Stimulated activated memory B cell treated with anti-CD40 and anti-IgM and Interleukin-4, amounts not matched to agents 10 μg/mL and 1 μg/mL and 100 μg/mL, for 72 hours (primary cell): ENCODE results near the gene MOGAT1.
"Not testable (repeated sequence)": the region's sequence is repeated elsewhere in the genome, so short reads cannot be mapped to it uniquely, and the experiment has no call there.

Experiments used
- ATAC-seq: fragments of 150-1000 bp; cut with Tn5 transposase; 2 replicates; pipeline ENCODE4 v1.10.0; 2021
- H3K27ac Mint-ChIP-seq: one replicate; pipeline ENCODE4 v1.8.0; 2022; ENCODE audit warnings: mild to moderate bottlenecking, mixed read lengths
- H3K27me3 Mint-ChIP-seq: one replicate; pipeline ENCODE4 v1.8.0; 2022; ENCODE audit warnings: mixed read lengths
- H3K36me3 Mint-ChIP-seq: one replicate; pipeline ENCODE4 v1.8.0; 2022; ENCODE audit warnings: mixed read lengths
- H3K4me1 Mint-ChIP-seq: one replicate; pipeline ENCODE4 v1.8.0; 2022; ENCODE audit warnings: mixed read lengths
- H3K4me3 Mint-ChIP-seq: one replicate; pipeline ENCODE4 v1.8.0; 2022; ENCODE audit warnings: mild to moderate bottlenecking, moderate library complexity, mixed read lengths
- H3K9me3 Mint-ChIP-seq: one replicate; pipeline ENCODE4 v1.8.0; 2022; ENCODE audit warnings: mixed read lengths

Gene MOGAT1

DNA sequence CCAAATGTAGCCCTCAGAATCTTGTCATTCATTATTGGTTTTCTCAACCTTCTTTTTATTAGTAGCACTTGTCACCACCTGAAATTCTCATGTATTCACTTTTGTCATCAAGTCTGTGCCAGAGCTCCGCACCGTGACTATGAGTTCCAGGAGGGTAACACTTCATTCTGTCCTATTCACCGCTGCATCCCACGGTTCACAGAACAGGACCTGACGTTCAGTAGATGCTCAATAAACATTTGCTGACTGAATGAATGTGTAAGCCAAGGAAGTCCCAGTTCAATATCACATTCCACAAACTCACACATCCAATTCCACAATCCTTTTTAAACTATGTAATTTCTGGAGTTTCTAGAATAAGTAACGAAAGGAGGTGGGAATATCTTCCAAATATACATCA is 65.5 kb downstream of the MOGAT1 start:
- Mint-ChIP-seq H3K4me1 (no peaks in the 10 kb centered on the region), H3K36me3 (no peaks in the 10 kb centered on the region), H3K27me3 (peaks cover 29% of the 10 kb centered on the region), H3K9me3 (no peaks in the 10 kb centered on the region), H3K27ac (no peak overlapping the region), H3K4me3 (no peak overlapping the region)
- no peak for ATAC-seq

DNA sequence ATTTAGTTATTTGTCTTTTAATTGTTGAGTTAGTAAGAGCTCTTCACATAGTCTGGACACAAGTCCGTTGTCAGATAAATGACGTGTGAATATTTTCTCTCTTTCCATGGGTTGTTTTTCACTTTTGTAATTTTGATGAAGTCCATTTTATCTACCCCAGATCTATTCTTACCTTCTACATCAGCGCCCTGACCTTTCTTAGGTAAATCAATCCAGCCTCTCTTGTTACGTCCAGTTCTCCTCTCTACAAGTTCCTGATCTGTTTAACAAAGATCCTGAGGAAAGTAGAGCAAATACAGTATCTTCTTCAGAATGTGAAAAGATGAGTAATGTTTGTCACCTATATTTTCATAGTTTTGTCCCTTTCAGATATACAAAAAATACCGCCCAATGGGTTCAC is 66.9 kb downstream of the MOGAT1 start:
- Mint-ChIP-seq H3K9me3 (no peaks in the 10 kb centered on the region), H3K36me3 (no peaks in the 10 kb centered on the region), H3K27me3 (peaks cover 35% of the 10 kb centered on the region), H3K27ac (no peak overlapping the region), H3K4me1 (peaks cover 2% of the 10 kb centered on the region), H3K4me3 (no peak overlapping the region)
- ATAC-seq = no peak

DNA sequence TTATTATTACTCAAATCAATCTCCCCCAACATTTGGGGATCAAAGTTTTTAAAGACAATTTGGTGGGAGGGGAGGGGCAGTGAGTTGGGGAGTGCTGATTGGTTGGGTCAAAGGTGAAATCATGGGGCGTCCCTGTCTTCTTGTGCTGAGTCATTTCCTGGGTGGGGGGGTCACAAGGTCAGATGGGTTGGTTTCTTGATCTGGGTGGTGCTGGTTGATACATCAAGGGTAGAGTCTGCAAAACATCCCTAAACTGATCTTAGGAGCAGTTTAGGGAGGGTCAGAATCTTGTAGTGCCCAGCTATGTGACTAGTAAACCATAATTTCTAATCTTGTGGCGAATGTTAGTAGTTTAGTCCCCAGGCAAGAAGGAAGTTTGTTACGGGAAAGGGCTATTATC is 67.4 kb downstream of the MOGAT1 start:
- Mint-ChIP-seq H3K4me3 (no peak overlapping the region), H3K36me3 (no peaks in the 10 kb centered on the region), H3K27ac (no peak overlapping the region), H3K27me3 (peaks cover 40% of the 10 kb centered on the region), H3K4me1 (peaks cover 5% of the 10 kb centered on the region), H3K9me3 (no peaks in the 10 kb centered on the region)
- ATAC-seq = no peak

DNA sequence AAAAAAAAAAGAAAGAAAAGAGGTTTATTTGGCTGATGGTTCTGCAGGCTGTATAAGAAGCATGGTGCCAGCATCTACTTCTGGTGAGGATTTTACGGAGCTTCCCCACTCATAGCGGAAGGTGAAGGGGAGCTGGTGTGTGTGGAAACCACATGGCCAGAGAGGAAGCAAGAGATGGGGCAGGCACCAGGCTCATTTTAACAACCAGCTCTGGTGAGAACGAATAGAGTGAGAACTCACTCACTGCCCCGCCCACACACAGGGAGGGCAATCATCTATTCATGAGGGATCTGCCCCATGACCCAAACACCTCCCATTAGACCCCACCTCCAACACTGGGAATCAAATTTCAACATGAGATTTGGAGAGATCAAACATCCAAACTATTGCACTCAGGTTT is 68.5 kb downstream of the MOGAT1 start:
- H3K4me1 Mint-ChIP-seq = peaks cover 5% of the 10 kb centered on the region
- H3K36me3 Mint-ChIP-seq = no peaks in the 10 kb centered on the region
- ATAC-seq = no peak
- peaks cover 41% of the 10 kb centered on the region for H3K27me3 Mint-ChIP-seq
- H3K27ac Mint-ChIP-seq = no peak overlapping the region
- no peak overlapping the region for H3K4me3 Mint-ChIP-seq
- H3K9me3 Mint-ChIP-seq = no peaks in the 10 kb centered on the region

DNA sequence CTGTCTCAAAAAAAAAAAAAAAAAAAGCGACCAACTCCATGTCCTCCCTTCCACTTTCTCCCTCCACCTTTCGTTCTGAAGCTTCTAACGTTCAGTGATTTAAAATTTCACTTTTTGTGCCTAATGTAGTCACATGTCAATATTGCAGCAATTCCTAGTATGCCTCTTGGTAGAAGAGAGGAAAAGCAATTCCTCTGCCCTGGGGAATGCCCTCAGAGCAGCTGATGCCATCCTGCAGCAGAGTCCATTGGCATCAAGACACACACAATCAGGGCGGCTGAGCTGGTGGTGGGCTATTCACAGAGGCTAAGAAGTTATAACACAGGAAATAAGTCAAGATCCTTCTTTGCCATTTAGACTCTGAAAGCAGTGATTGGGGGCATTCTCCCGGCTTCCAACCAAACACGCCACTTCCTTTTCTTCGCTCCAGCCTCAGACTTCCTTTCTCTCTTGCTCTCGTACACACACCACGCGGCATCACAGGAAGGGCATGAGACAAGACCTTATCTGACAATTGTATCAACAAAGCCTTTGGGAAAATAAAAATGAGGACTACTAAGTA is 71.9 kb downstream of the MOGAT1 start:
- H3K27me3 Mint-ChIP-seq = peaks cover 30% of the 10 kb centered on the region
- H3K36me3 Mint-ChIP-seq = no peaks in the 10 kb centered on the region
- no peak overlapping the region for H3K4me3 Mint-ChIP-seq
- no peak overlapping the region for H3K27ac Mint-ChIP-seq
- no peaks in the 10 kb centered on the region for H3K9me3 Mint-ChIP-seq
- no peak for ATAC-seq
- H3K4me1 Mint-ChIP-seq = peaks cover 5% of the 10 kb centered on the region

DNA sequence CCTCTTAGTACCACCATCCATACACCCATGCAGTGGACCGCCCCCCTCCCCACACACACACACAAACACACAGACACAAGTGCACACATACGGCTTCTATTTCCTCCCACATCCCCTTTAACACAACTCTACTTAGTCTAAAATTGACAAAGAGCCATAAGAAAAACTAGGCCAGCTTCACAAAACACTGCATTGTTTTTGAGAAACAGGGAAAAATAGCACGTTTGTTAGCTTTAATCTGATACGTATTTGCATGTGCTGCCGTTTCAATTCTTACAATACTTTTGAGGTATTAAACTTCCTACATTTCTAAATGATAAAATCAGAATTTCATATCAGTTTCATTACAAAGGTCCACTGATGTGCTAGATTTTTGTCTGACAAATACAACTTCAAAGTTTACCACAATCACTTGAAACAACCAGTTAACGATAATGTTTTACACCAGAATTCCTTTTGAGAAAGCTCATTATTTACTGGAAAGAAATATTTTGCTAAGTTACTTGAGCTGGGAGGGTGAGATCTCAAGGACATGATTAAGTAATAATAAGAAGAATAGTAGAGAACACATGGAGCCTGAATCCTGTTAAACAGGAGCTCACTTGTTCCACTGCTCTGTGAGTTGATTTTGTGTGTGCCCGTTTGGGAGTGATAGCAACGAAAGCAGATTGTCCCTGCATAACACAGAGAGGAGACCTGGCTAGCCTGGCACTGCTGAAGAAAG is 74.5 kb downstream of the MOGAT1 start:
- H3K27me3 Mint-ChIP-seq = peaks cover 30% of the 10 kb centered on the region
- H3K4me1 Mint-ChIP-seq = peaks cover 5% of the 10 kb centered on the region
- H3K9me3 Mint-ChIP-seq = no peaks in the 10 kb centered on the region
- no peaks in the 10 kb centered on the region for H3K36me3 Mint-ChIP-seq
- ATAC-seq = no peak
- H3K4me3 Mint-ChIP-seq = no peak overlapping the region
- no peak overlapping the region for H3K27ac Mint-ChIP-seq

DNA sequence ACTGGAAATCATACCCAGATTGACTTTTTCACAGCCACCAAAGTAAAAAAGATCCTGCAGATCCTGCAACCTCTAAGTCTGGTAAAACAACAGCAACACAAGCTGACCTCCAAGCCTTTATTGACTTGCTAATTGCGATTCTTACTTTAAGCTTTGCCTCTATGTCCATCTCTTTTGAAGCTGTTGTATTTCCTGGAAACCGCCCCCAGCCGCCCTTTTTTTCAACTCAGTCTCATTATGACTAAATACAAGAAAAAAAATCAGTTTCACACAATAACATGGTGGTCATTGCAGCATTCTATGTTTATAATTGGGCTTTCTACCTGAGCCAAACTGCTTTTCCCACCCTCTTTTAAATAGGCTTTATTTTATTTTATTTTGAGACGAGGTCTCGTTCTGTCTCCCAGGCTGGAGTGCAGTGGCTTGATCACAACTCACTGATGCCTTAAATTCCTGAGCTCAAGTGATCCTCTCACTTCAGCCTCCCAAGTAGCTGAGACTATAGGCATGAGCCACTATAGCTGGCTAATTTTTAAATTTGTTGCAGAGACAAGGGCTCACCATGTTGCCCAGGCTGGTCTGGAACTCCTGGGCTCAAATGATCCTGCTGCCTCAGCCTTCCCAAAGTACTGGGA is 76.2 kb downstream of the MOGAT1 start:
- H3K4me3 Mint-ChIP-seq = no peak overlapping the region
- H3K36me3 Mint-ChIP-seq = no peaks in the 10 kb centered on the region
- no peak overlapping the region for H3K27ac Mint-ChIP-seq
- H3K9me3 Mint-ChIP-seq = peaks cover 6% of the 10 kb centered on the region
- peaks cover 29% of the 10 kb centered on the region for H3K27me3 Mint-ChIP-seq
- peaks cover 5% of the 10 kb centered on the region for H3K4me1 Mint-ChIP-seq
- ATAC-seq = no peak

DNA sequence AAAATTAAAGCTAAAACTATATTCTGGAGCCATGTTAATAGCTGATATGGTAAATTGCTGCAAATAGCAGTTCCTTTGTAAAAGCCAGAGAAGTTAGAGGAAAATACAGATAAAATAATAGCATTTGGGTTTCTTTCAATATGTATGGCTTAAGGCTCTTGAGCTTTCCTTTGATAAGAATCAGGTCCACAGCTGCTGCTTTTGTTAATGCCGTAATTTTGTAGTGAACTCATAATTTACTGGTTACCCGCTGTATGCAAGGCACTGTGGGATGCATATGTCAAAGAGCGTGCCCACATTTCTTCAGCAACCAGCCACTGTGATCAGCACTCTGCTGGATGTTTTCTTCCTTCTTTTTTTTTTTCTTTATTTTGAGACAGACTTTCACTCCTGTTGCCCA is 79.1 kb downstream of the MOGAT1 start:
- peaks cover 6% of the 10 kb centered on the region for H3K9me3 Mint-ChIP-seq
- ATAC-seq = no peak

DNA sequence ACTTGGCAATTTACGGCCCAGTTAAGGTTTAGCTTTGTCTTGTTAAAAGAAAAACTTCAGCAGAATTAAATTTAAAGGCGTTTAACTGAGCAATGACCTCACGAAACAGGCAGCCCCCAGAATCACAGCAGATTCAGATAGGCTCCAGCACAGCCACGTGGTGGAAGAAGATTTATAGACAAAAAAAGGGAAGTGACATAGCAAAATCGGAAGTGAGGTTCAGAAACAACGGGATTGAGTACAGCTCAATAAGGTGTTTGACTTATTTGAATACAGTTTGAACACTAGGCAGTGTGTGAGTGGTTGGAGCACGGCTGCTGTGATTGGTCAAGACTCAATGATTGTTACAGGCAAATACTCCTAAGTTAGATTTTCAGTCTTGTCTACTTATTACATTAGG is 79.8 kb downstream of the MOGAT1 start:
- H3K27ac Mint-ChIP-seq = no peak overlapping the region

More for the DNA sequence above, 79.1 kb downstream of the MOGAT1 start:
- no peaks in the 10 kb centered on the region for H3K4me1 Mint-ChIP-seq
- H3K4me3 Mint-ChIP-seq = no peak overlapping the region
- H3K27me3 Mint-ChIP-seq = peaks cover 17% of the 10 kb centered on the region
- H3K27ac Mint-ChIP-seq = no peak overlapping the region
- no peaks in the 10 kb centered on the region for H3K36me3 Mint-ChIP-seq

DNA sequence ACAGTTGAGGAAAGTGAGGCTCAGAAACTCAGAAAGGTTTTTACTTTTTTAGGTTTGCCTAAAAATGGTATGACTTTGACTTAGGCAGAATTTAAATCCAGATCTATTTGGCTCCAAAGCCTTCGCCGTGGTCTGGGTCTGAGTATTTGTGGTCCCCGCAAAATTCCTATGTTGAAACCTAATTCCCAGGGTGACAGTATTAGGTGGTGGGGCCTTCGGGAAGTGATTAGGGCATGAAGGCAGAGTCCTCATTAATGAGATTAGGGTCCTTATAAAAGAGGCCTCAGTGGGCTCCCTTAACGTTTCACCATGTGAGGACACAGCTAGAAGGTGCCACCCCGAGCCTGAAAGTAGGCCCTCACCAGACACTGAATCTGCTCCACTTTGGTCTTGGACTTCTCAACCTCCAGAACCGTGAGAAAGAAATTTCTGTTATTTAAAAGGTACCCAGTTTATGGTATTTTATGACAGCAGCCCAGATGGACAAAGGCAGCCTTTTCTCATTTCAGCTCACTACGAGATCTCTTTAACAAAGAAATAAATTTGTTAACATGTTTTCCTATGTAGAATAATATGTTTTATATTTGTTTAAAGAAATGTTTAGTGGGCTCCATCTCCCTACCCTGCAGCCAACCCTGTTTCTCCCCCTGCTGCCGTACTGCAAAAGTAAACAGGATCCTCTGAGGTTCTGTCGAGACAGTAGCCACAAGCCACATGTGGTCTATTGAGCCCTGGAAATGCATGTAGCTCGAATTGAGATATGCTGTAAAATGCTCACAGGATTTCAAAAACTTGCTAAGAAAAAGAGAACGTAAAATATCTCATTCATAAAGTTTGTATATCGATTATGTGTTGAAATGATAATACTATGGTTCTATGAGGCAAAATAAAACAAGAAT is 80.6 kb downstream of the MOGAT1 start:
- no peak for ATAC-seq
- Mint-ChIP-seq H3K27ac (no peak overlapping the region), H3K36me3 (no peaks in the 10 kb centered on the region), H3K9me3 (peaks cover 6% of the 10 kb centered on the region), H3K27me3 (peaks cover 17% of the 10 kb centered on the region), H3K4me3 (no peak overlapping the region), H3K4me1 (no peaks in the 10 kb centered on the region)

More for the DNA sequence above, 79.8 kb downstream of the MOGAT1 start:
- peaks cover 17% of the 10 kb centered on the region for H3K27me3 Mint-ChIP-seq
- ATAC-seq = no peak
- H3K4me3 Mint-ChIP-seq = no peak overlapping the region
- peaks cover 6% of the 10 kb centered on the region for H3K9me3 Mint-ChIP-seq
- H3K4me1 Mint-ChIP-seq = no peaks in the 10 kb centered on the region
- no peaks in the 10 kb centered on the region for H3K36me3 Mint-ChIP-seq

DNA sequence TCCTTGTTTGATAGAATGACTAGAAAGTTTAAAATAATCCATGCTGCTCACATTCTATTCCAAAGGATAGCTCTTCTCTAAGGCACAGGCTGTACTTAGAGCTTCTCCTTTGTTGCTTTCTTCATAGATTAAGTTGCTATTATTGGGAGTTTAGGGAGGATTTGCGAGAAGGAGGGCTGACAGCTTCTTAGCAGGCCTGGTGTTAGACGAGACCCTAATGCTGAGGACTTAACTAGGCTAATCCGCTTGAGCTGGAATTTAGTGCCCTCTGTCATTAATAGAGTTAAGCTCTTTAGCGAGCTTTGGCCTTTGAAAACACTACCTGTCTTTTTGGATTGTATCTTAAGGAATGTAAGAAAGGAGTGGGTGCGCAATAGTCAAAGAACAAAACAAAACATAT is 81.3 kb downstream of the MOGAT1 start:
- Mint-ChIP-seq H3K27me3 (peaks cover 16% of the 10 kb centered on the region), H3K9me3 (peaks cover 6% of the 10 kb centered on the region), H3K36me3 (no peaks in the 10 kb centered on the region), H3K4me3 (no peak overlapping the region), H3K27ac (no peak overlapping the region), H3K4me1 (no peaks in the 10 kb centered on the region)
- no peak for ATAC-seq

DNA sequence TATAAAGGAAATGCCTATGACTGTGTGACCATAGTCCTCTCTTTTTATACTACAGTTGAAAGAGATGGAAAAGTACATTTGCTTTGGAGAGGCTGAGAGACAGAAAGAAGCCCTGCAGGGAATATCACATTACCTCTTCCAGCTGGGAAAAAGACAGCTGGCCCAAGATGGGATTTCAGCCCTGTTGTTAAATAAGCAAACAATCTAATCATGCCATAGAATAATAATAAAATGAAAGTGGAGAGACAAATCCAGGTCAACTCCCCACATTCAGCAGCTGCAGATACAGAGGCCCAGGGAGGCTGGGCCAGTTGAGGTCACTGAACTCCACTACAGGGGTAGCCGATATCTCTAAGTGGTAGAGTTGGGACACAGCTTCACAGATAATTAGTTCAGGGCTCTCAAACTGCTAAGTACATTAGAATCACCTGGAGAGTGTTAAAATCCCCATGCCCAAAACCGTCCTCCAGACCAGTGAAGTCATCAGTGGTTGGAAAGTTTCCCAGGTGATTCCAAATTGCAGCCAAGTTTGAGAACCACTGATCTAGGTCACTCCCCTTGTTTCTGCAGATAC is 81.9 kb downstream of the MOGAT1 start:
- H3K27ac Mint-ChIP-seq = no peak overlapping the region
- H3K4me1 Mint-ChIP-seq = no peaks in the 10 kb centered on the region
- peaks cover 6% of the 10 kb centered on the region for H3K9me3 Mint-ChIP-seq
- no peaks in the 10 kb centered on the region for H3K36me3 Mint-ChIP-seq
- peaks cover 10% of the 10 kb centered on the region for H3K27me3 Mint-ChIP-seq
- no peak for ATAC-seq
- no peak overlapping the region for H3K4me3 Mint-ChIP-seq

DNA sequence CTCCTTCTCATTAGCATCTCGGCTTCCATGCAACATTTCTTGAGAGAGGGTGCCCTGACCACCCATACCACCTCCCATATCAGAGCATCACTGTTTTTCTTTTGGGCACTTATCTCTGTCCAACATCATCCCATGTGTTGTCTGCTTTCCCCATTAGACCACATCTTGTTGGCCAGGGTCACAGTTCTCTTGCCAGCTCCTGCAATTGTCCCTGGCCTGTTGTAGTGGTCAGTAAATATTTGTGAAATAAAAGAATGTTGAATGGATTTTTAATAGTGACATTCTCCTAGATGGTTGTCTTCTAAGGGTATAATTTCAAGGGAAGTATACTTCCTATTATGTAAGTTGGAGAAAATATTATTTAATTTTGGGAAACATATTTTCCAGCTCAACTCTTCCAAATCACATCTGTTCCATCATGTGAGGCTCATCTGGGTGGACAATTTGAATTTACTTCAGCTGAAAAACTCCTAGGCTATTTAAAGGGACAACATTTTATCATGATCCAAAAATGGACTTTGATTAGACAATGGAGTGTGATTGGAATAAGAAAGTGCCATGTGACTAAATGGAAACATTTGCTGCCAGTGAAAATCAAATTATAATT is 83.0 kb downstream of the MOGAT1 start:
- no peak for ATAC-seq
- Mint-ChIP-seq H3K36me3 (no peaks in the 10 kb centered on the region), H3K27me3 (no peaks in the 10 kb centered on the region), H3K4me3 (no peak overlapping the region), H3K27ac (no peak overlapping the region), H3K9me3 (peaks cover 6% of the 10 kb centered on the region), H3K4me1 (no peaks in the 10 kb centered on the region)

DNA sequence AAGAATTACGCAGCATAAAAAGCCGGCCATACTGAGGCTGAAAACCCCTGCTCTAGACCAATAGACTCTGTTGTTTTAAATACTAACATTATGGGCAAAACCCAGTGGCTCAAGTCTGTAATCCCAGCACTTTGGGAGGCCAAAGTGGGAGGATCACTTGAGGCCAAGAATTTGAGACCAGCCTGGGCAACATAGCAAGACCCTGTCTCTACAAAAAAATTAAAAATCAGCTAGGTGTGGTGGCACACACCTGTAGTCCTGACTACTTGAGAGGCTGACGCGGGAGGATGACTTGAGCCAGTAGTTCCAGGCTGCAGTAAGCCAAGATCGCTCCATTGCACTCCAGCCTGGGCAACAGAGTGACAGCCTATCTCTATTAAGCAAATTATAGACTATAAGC is 84.1 kb downstream of the MOGAT1 start:
- H3K4me3 Mint-ChIP-seq, H3K27me3 Mint-ChIP-seq, H3K9me3 Mint-ChIP-seq, ATAC-seq, H3K27ac Mint-ChIP-seq, H3K36me3 Mint-ChIP-seq, H3K4me1 Mint-ChIP-seq: not testable (repeated sequence)
